BJ (cell line): ENCODE measurements around the gene KLHL13. TPM values are rescaled to one million over a fixed set of nuclear protein-coding genes. Genes with fewer than 3 reads are reported as not detected.

ENCODE experiments used
- CTCF ChIA-PET: fragments of 350-600 bp; formaldehyde crosslinking; extraction: SDS; loops from one replicate; lab custom pipeline; 2021; ENCODE audit warnings: antibody characterized with exemption, inconsistent platforms; lab: Yijun Ruan, JAX
- POLR2A ChIA-PET: fragments of 300-600 bp; sonication (Branson Sonifier 250); formaldehyde crosslinking; extraction: SDS; loops from one replicate; lab custom pipeline; 2021; ENCODE audit warnings: antibody characterized with exemption; lab: Charles Lee
- DNase-seq: peaks from one replicate; pipeline ENCODE4 v3.0.0-alpha.2; 2011; ENCODE audit warnings: low read depth
- H3K27me3 ChIP-seq: 2 replicates; pipeline ENCODE4 v1.6.0; 2011; ENCODE audit warnings: low read length; ENCODE audit not compliant: control insufficient read depth, insufficient read depth
- H3K36me3 ChIP-seq: 2 replicates; pipeline ENCODE4 v1.5.1; 2011; ENCODE audit warnings: low read length; ENCODE audit not compliant: control insufficient read depth, insufficient read depth
- H3K4me3 ChIP-seq: 2 replicates; pipeline ENCODE4 v1.5.1; 2011; ENCODE audit warnings: low read depth, mild to moderate bottlenecking, control low read depth, low read length
- CTCF ChIP-seq: IDR thresholded peaks from 2 replicates; pipeline ENCODE4 v1.5.1; 2011; ENCODE audit warnings: low read depth, mild to moderate bottlenecking, control low read depth, inconsistent platforms, low read length, moderate library complexity; ENCODE audit not compliant: insufficient read depth
- polyA plus RNA-seq: library from polyadenylated mRNA; depleted of rRNA; stranded (reverse); fragments of >200 nt; gene quantifications from 2 replicates; pipeline ENCODE4 v1.2.3, GENCODE V29; 2011

The KLHL13 gene
- polyA plus RNA-seq, 1 experiment, result 1.0 TPM

GRCh38 chrX:117995378-117995777 is 121.2 kb downstream of the KLHL13 start:
- POLR2A ChIA-PET, result no interaction called here

GRCh38 chrX:117992192-117992723 is 124.4 kb downstream of the KLHL13 start:
- TF ChIP-seq CTCF, result no peak
- POLR2A ChIA-PET, result no interaction called here
- H3K27me3 ChIP-seq, result no peaks in the 10 kb centered on the region
- no peak overlapping the region for H3K4me3 ChIP-seq
- no peaks in the 10 kb centered on the region for H3K36me3 ChIP-seq
- no peak for DNase-seq
- CTCF ChIA-PET, result no interaction called here

More at GRCh38 chrX:117995378-117995777, 121.2 kb downstream of the KLHL13 start:
- CTCF ChIA-PET, result interaction anchor here (0.6 kb wide), 1 partner anchor 230 kb away, joined by 5 read pairs; no protein-coding TSS in a partner anchor
- no peak for TF ChIP-seq CTCF
- Histone ChIP-seq H3K4me3 (no peak overlapping the region), H3K36me3 (no peaks in the 10 kb centered on the region), H3K27me3 (no peaks in the 10 kb centered on the region)
- no peak for DNase-seq

- no peak overlapping the region for H3K4me3 ChIP-seq
- ChIA-PET CTCF (no interaction called here), POLR2A (no interaction called here)
- no peak for TF ChIP-seq CTCF
- H3K36me3 ChIP-seq, result no peaks in the 10 kb centered on the region
- DNase-seq, result no peak
- no peaks in the 10 kb centered on the region for H3K27me3 ChIP-seq
Measured at GRCh38 chrX:117990438-117990837, 126.2 kb downstream of the KLHL13 start.

- POLR2A ChIA-PET, result no interaction called here
- CTCF ChIA-PET, result no interaction called here
Measured at GRCh38 chrX:117989512-117989911, 127.1 kb downstream of the KLHL13 start.

GRCh38 chrX:117987373-117987772 is 129.2 kb downstream of the KLHL13 start:
- H3K36me3 ChIP-seq, result no peaks in the 10 kb centered on the region
- CTCF ChIA-PET, result no interaction called here
- no peaks in the 10 kb centered on the region for H3K27me3 ChIP-seq
- no peak for DNase-seq
- no peak for TF ChIP-seq CTCF
- H3K4me3 ChIP-seq, result no peak overlapping the region
- POLR2A ChIA-PET, result no interaction called here

More at GRCh38 chrX:117989512-117989911, 127.1 kb downstream of the KLHL13 start:
- Histone ChIP-seq H3K27me3 (no peaks in the 10 kb centered on the region), H3K4me3 (no peak overlapping the region), H3K36me3 (no peaks in the 10 kb centered on the region)
- no peak for TF ChIP-seq CTCF
- no peak for DNase-seq
